Neural crest cell (in vitro differentiated cells): ENCODE measurements around the gene SUGCT. TPM values are rescaled to one million over a fixed set of nuclear protein-coding genes. Genes with fewer than 3 reads are reported as not detected.
"Not testable (repeated sequence)": the region's sequence is repeated elsewhere in the genome, so short reads cannot be mapped to it uniquely, and the experiment has no call there.

Experiments
- DNase-seq: peaks from one replicate; pipeline ENCODE4 v3.0.0; 2021; ENCODE audit warnings: low read depth, mixed read lengths, low spot score
- H3K27ac Mint-ChIP-seq: one replicate; pipeline ENCODE4 v1.8.0; 2021; ENCODE audit warnings: mild to moderate bottlenecking, mixed read lengths; ENCODE audit not compliant: unreplicated experiment
- H3K27me3 Mint-ChIP-seq: 2 replicates; pipeline ENCODE4 v1.8.0; 2021; ENCODE audit warnings: low read depth, mild to moderate bottlenecking, mixed read lengths
- H3K36me3 Mint-ChIP-seq: 2 replicates; pipeline ENCODE4 v1.8.0; 2021; ENCODE audit warnings: low read depth, mild to moderate bottlenecking, mixed read lengths
- H3K4me1 Mint-ChIP-seq: 2 replicates; pipeline ENCODE4 v1.8.0; 2021; ENCODE audit warnings: mixed read lengths
- H3K4me3 Mint-ChIP-seq: one replicate; pipeline ENCODE4 v1.8.0; 2021; ENCODE audit warnings: mild to moderate bottlenecking, mixed read lengths
- H3K9me3 Mint-ChIP-seq: 2 replicates; pipeline ENCODE4 v1.8.0; 2021; ENCODE audit warnings: mixed read lengths
- CTCF ChIP-seq: fragments of 200-600 bp; sonication (generic); conservative IDR thresholded peaks from 2 replicates; pipeline ENCODE4 v1.5.0; 2021; ENCODE audit warnings: antibody characterized with exemption, mild to moderate bottlenecking
- total RNA-seq: library from RNA; stranded (reverse); gene quantifications from 2 replicates; pipeline ENCODE4 v1.2.1, GENCODE V29; 2021

Gene SUGCT
- total RNA-seq, 1 donor from 2014 or later, result 5.9 TPM

- H3K4me3 Mint-ChIP-seq, result no peak overlapping the region
- no peak for TF ChIP-seq CTCF
- no peak overlapping the region for H3K27ac Mint-ChIP-seq
- H3K9me3 Mint-ChIP-seq, result no peaks in the 10 kb centered on the region
- H3K27me3 Mint-ChIP-seq, result no peaks in the 10 kb centered on the region
- no peak for DNase-seq
- H3K36me3 Mint-ChIP-seq, result no peaks in the 10 kb centered on the region
- no peaks in the 10 kb centered on the region for H3K4me1 Mint-ChIP-seq
Observed at GRCh38 chr7:40239755-40240303, 105.0 kb downstream of the SUGCT start.

GRCh38 chr7:40243076-40243475 is 108.3 kb downstream of the SUGCT start:
- Mint-ChIP-seq H3K36me3 (no peaks in the 10 kb centered on the region), H3K27ac (no peak overlapping the region), H3K4me1 (no peaks in the 10 kb centered on the region), H3K9me3 (no peaks in the 10 kb centered on the region), H3K4me3 (no peak overlapping the region), H3K27me3 (no peaks in the 10 kb centered on the region)
- DNase-seq, result no peak
- TF ChIP-seq CTCF, result no peak

- no peaks in the 10 kb centered on the region for H3K27me3 Mint-ChIP-seq
- H3K4me3 Mint-ChIP-seq, result no peak overlapping the region
- DNase-seq, result no peak
- H3K27ac Mint-ChIP-seq, result no peak overlapping the region
- no peak for TF ChIP-seq CTCF
- H3K36me3 Mint-ChIP-seq, result no peaks in the 10 kb centered on the region
- H3K4me1 Mint-ChIP-seq, result no peaks in the 10 kb centered on the region
- no peaks in the 10 kb centered on the region for H3K9me3 Mint-ChIP-seq
Observed at GRCh38 chr7:40244226-40244625, 109.4 kb downstream of the SUGCT start.

GRCh38 chr7:40248681-40249080 is 113.9 kb downstream of the SUGCT start:
- DNase-seq, result no peak
- Mint-ChIP-seq H3K4me3 (no peak overlapping the region), H3K4me1 (no peaks in the 10 kb centered on the region), H3K36me3 (no peaks in the 10 kb centered on the region), H3K9me3 (no peaks in the 10 kb centered on the region), H3K27me3 (no peaks in the 10 kb centered on the region), H3K27ac (no peak overlapping the region)
- TF ChIP-seq CTCF, result no peak

- H3K9me3 Mint-ChIP-seq, H3K4me1 Mint-ChIP-seq, H3K4me3 Mint-ChIP-seq, H3K27me3 Mint-ChIP-seq, DNase-seq, H3K36me3 Mint-ChIP-seq, H3K27ac Mint-ChIP-seq: not testable (repeated sequence)
- peak; percentile 36 for TF ChIP-seq CTCF
Observed at GRCh38 chr7:40253444-40253843, 118.6 kb downstream of the SUGCT start.
